ENCODE results near the gene BMPR2.
"Not testable (repeated sequence)": the region's sequence is repeated elsewhere in the genome, so short reads cannot be mapped to it uniquely, and the experiment has no call there.

The BMPR2 gene

GRCh38 chr2:202452744-202453143 lies 76.6 kb downstream of the BMPR2 start:
- DNase-seq (ENCODE audit: low read depth), result no peak

DNA sequence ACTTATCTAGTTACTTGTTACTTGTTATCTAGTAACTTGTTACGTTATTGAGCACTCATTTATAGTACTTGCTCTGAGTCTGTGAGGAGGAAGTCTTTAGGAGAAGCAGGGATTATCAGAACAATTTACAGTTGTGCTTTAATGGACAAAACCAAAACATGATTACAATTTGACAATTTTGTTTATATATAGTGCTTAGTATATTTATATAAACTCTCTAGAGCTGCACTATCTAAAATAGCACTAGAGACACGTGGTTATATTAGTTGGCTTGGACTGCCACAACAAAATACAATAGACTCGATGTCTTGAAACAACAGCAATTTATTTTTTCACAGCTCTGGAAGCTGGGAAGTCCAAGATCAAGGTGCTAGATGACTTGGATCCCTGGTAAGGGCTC lies 78.4 kb downstream of the BMPR2 start:
- no peak for DNase-seq (ENCODE audit: low read depth)

DNA sequence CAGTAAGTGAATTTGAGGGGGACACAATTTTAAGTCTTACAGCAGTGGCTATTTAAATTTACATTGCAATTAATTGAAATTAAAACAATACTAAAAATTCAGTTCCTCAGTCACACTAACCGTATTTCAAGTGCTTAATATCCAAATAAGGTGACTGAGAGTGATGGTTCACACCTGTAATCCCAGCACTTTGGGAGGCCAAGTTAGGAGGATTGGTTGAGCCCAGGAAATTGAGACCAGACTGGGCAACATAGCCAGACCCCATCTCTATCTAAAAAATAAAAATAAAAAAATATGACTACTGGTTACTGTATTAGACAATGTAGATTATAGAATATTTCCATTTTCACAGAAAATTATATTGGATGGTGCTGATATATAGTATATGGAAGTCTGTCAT lies 79.0 kb downstream of the BMPR2 start:
- no peak for DNase-seq (ENCODE audit: low read depth)

- DNase-seq (ENCODE audit: low read depth), result no peak
Measured at GRCh38 chr2:202460119-202460518, 84.0 kb downstream of the BMPR2 start.

- no peak for DNase-seq (ENCODE audit: low read depth)
Measured at GRCh38 chr2:202479090-202479489, 103.0 kb downstream of the BMPR2 start.

- DNase-seq (ENCODE audit: low read depth), result no peak
Measured at GRCh38 chr2:202479610-202480009, 103.5 kb downstream of the BMPR2 start.

DNA sequence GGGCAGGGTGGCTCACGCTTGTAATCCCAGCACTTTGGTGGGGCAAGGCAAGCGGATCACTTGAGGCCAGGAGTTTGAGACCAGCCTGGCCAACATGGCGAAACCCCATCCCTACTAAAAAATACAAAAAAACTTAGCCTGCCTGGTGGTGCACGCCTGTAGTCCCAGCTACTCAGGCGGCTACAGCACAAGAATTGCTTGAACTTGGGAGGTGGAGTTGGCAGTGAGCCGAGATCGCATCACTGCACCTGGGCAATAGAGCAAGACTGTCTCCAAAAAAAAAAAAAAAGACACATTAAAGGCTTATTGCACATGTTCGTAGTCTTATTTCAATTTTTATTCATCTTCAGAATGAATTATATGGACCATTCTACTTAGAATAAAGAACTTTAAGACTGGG lies 110.2 kb downstream of the BMPR2 start:
- no peak for DNase-seq (ENCODE audit: low read depth)

- no peak for DNase-seq (ENCODE audit: low read depth)
Measured at GRCh38 chr2:202488671-202489070, 112.5 kb downstream of the BMPR2 start.

- DNase-seq (ENCODE audit: low read depth), result no peak
Measured at GRCh38 chr2:202490479-202490878, 114.4 kb downstream of the BMPR2 start.

DNA sequence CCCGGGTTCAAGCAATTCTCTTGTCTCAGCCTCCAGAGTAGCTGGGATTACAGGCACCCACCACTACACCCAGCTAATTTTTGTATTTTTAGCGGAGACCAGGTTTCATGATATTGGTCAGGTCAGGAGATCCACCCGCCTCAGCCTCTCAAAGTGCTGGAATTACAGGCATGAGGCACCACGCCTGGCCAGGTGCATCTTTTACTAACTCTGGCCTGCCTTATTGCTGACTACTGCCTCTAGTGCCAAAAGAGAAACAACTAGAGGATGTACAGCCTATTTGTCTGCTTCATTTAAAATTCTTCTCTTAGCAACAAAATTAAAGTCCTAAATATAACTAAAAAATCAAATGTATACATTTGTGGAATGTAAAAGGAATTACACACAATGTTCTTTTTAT lies 115.4 kb downstream of the BMPR2 start:
- no peak for DNase-seq (ENCODE audit: low read depth)

DNA sequence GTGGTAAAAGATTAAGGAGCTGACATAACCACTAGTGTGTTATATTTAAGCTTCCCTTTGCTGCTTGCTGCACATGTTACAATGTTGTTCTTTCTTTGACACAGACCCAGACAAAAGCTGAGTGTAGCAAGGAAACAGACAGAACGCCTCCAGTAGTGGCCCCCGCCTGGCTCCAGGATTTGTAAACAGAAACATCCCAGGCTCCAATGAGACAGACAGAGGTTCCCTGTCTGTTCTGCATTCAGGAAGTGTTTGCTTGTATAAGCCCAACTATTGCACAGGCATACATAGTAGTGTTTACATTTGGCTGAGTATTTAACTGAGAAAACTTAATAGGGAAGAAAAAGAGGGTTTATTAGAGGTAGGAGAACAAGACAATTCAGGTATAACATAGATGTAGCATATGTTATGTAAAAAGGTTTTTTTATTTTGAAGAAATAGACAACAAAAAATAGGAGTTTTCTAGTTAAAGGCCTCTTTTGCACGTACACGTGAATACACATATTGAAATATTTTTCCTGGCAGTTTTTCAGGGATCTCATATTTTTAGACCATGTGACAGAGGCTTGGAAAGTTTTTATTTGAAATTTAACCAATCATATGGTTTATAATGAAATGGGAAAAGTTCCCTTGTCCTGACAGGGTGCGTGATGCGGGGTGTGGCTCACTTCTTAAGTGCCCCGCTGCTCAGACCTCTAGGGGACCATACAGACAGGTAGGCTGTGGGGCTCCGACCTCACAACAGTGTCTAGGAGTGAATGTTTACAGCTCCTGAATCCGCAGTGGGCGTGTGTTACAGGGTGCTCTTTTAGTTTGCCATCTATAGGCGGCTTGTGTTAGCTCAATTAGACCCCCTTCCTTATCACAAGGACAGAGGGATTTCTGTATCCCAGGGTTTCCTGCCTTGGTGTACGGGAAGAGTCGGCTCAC lies 118.4 kb downstream of the BMPR2 start:
- peak; percentile 21 for DNase-seq (ENCODE audit: low read depth)

DNA sequence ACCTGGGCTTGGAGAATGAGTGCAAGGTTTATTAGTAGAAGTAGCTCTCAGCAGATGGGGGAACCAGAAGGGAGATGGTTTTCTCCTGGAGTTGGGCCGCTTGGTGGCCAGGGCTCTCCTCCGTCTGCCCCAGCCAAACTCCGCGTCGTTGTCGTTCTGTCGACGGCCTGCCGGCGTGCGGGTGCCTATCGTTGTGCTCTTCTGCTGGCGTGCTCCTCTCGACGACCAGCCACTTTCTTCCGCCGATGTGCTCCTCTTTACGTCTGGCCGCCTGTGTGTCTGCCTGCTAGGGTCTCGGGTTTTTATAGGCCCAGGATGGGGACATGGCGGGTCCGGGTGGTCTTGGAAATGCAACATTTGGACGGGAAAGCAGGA lies 119.1 kb downstream of the BMPR2 start:
- no peak for DNase-seq (ENCODE audit: low read depth)

DNA sequence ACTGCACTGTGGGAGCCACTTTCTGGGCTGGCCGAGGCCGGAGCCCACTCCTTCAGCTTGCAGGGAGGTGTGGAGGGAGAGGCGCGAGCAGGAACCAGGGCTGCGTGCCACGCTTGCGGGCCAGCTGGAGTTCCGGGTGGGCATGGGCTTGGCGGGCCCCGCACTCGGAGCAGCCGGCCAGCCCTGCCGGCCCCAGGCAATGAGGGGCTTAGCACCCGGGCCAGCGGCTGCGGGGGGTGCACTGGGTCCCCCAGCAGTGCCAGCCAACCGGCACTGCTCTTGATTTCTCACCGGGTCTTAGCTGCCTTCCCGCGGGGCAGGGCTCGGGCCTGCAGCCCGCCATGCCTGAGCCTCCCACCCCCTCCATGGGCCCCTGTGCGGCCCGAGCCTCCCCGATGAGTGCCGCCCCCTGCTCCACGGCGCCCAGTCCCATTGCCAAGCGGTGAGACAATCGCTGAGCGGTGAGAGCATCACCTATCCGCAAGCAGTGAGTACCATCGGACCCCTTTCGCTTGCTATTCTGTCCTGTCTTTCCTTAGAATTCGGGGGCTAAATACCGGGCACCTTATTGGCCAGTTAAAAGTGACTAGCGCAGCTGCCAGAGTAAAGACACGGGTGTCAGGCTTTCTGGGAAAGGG lies 120.8 kb downstream of the BMPR2 start:
- DNase-seq (ENCODE audit: low read depth), result not testable (repeated sequence)

- DNase-seq (ENCODE audit: low read depth), result not testable (repeated sequence)
Measured at GRCh38 chr2:202497473-202497866, 121.3 kb downstream of the BMPR2 start.

GRCh38 chr2:202499841-202500240 lies 123.7 kb downstream of the BMPR2 start:
- DNase-seq (ENCODE audit: low read depth), result not testable (repeated sequence)

DNA sequence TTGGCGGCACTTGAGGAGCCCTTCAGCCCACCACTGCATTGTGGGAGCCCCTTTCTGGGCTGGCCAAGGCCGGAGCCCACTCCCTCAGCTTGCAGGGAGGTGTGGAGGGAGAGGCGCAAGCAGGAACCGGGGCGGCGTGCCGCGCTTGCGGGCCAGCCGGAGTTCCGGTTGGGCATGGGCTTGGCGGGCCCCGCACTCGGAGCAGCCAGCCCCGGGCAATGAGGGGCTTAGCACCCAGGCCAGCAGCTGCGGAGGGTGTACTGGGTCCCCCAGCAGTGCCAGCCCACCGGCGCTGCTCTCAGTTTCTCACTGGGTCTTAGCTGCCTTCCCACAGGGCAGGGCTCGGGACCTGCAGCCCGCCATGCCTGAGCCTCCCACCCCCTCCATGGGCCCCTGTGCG lies 127.1 kb downstream of the BMPR2 start:
- not testable (repeated sequence) for DNase-seq (ENCODE audit: low read depth)

GRCh38 chr2:202508686-202509085 lies 132.6 kb downstream of the BMPR2 start:
- no peak for DNase-seq (ENCODE audit: low read depth)

DNA sequence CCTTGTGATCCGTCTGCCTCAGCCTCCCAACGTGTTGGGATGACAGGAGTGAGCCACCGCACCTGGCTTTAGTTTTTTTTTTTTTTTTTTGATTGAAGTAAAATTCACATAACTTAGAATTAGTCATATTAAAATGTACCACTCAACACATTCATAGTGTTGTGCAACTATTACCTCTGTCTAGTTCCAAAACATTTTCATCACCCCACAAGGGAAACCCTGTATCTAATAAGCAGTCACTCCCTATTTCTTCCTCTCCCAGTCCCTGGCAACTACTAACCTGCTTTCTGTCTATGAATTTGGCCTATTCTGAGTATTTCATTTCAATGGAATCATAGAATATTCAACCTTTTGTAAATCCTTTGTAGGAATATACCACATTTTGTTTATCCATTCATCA lies 134.8 kb downstream of the BMPR2 start:
- DNase-seq (ENCODE audit: low read depth), result no peak

GRCh38 chr2:202512176-202512575 lies 136.0 kb downstream of the BMPR2 start:
- no peak for DNase-seq (ENCODE audit: low read depth)

- no peak for DNase-seq (ENCODE audit: low read depth)
Measured at GRCh38 chr2:202514732-202515131, 138.6 kb downstream of the BMPR2 start.

- DNase-seq (ENCODE audit: low read depth), result no peak
Measured at GRCh38 chr2:202519453-202519852, 143.3 kb downstream of the BMPR2 start.

GRCh38 chr2:202521470-202521869 lies 145.3 kb downstream of the BMPR2 start:
- no peak for DNase-seq (ENCODE audit: low read depth)

- DNase-seq (ENCODE audit: low read depth), result peak; percentile 28
Measured at GRCh38 chr2:202529389-202529788, 153.3 kb downstream of the BMPR2 start.

- no peak for DNase-seq (ENCODE audit: low read depth)
Measured at GRCh38 chr2:202530038-202530437, 153.9 kb downstream of the BMPR2 start.

All from GM04503 (cell line).